VCaP (cell line): Measurements from ENCODE around the gene ELAVL3.
"Not testable (repeated sequence)": the region's sequence is repeated elsewhere in the genome, so short reads cannot be mapped to it uniquely, and the experiment has no call there.

ENCODE experiments used
- H3K27ac ChIP-seq: fragments of 450-650 bp; 2 replicates; pipeline ENCODE4 v1.5.1; 2017
- TF ChIP-seq, protein P1 (sequence below): fragments of 450-650 bp; conservative IDR thresholded peaks from 2 replicates; pipeline ENCODE4 v1.5.1; 2017; ENCODE audit warnings: mild to moderate bottlenecking, moderate library complexity

ELAVL3 gene

DNA sequence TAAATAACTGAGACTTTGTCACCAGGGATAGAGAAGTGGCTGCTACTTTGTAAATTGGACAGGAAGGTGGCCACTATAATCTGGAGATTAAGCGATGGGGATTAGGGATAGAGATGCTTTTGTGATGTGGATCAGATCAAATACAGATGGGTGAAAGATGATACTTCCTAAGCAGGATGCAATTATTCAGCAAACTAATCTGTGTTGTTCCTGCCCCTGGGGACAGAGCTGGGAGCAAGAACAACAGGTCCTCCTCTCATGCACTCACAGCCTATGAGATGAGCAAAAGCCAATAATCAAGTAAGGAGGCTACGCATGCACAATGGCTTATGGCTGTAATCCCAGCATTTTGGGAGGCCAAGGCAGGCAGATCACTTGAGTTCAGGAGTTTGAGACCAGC, 66.3 kb downstream of the ELAVL3 start:
- TF ChIP-seq, protein P1, sequence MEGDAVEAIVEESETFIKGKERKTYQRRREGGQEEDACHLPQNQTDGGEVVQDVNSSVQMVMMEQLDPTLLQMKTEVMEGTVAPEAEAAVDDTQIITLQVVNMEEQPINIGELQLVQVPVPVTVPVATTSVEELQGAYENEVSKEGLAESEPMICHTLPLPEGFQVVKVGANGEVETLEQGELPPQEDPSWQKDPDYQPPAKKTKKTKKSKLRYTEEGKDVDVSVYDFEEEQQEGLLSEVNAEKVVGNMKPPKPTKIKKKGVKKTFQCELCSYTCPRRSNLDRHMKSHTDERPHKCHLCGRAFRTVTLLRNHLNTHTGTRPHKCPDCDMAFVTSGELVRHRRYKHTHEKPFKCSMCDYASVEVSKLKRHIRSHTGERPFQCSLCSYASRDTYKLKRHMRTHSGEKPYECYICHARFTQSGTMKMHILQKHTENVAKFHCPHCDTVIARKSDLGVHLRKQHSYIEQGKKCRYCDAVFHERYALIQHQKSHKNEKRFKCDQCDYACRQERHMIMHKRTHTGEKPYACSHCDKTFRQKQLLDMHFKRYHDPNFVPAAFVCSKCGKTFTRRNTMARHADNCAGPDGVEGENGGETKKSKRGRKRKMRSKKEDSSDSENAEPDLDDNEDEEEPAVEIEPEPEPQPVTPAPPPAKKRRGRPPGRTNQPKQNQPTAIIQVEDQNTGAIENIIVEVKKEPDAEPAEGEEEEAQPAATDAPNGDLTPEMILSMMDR = no peak
- no peak overlapping the region for H3K27ac ChIP-seq

DNA sequence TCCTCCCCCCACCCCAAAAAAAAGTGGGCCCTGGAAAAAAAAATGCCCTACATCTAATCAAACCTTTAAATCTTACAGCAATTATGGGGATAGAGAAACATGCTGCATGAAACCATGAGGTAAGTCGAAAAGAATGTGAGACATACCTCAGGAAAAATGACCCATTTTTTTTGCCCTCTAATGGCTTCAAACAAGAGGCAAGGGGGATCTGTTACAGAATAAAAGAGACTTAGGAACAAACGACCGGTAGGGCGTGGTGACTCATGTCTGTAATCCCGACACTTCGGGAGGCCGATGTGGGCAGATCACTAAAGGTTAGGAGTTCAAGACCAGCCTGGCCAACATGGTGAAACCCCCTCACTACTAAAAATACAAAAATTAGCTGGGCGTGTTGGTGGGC, 70.2 kb downstream of the ELAVL3 start:
- TF ChIP-seq, protein P1 = no peak
- no peak overlapping the region for H3K27ac ChIP-seq

DNA sequence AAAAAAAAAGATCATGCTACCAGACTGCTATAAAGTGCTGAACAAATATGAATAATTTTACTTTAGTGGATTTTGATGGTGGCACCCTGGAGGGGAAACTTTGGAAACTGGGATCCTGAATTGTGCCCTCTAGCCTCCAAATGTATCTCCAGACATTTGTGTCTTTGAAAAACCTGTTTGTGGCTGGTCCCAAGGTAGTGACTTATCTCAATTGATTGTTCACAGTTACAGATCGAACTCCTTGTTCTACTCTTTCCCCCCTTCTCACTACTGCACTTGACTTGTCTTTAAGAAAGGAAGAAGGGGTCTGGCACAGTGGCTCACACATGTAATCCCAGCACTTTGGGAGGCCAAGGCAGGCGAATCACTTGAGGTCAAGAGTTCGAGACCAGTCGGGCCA, 72.3 kb downstream of the ELAVL3 start:
- TF ChIP-seq, protein P1 = no peak
- no peak overlapping the region for H3K27ac ChIP-seq

DNA sequence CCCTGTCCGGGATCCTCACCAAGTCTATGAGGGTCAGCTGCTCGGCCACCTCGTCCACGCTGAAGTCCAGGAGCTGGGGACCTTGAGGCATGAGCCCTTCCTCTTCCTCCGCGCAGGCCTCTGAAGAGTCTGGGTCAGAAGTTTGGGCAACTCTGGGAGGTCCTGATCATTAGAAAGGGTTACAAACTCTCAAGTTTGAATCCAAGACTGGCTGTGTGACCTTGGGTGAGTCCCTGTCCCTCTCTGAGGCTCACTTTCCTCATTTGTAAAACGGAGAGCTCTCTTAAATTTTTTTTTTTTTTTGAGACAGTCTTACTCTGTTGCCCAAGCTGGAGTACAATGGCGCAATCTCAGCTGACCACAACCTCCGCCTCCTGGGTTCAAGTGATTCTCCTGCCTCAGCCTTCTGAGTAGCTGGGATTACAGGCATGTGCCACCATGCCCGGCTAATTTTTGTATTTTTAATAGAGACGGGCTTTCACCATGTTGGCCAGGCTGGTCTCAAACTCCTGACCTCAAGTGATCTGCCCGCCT, 74.1 kb downstream of the ELAVL3 start:
- H3K27ac ChIP-seq = not testable (repeated sequence)

DNA sequence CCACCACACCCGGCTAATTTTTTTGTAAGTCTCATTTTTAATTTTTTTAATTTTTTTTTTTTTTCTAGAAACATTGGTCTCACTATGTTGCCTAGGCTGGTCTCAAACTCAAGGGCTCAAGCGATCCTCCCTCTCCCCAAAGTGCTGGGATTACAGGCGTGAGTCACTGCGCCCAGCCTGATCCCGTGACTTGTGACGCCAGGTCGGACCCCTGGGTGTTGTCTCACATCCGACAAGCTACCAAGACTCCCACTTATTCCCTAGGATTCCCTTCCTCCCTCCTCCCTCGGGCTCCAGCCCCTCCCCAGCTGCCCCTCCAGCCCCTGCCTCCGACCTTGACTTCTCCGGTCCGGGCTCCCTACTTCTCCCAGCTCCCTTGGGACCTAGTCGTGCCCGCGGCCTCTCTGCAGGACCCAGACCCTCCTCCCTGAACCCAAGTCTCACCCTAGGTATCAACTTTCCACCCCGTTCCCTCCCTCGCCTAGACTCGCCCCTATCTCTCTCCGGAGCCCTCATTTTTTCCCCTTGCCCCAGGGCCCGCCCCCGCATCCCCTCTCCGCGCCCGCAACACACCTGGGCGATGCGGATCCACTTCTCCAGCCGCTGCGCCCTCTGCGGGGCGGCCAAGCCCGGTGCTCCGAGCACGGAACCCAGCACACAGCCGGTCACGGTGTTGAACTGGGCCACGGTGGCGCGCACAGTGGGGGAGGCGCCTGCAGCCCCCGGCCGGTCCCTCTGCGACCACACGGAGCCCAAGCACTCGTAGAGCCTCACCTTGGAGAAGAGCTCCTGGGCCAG, 74.8 kb downstream of the ELAVL3 start:
- TF ChIP-seq, protein P1 = no peak
- H3K27ac ChIP-seq = no peak overlapping the region

DNA sequence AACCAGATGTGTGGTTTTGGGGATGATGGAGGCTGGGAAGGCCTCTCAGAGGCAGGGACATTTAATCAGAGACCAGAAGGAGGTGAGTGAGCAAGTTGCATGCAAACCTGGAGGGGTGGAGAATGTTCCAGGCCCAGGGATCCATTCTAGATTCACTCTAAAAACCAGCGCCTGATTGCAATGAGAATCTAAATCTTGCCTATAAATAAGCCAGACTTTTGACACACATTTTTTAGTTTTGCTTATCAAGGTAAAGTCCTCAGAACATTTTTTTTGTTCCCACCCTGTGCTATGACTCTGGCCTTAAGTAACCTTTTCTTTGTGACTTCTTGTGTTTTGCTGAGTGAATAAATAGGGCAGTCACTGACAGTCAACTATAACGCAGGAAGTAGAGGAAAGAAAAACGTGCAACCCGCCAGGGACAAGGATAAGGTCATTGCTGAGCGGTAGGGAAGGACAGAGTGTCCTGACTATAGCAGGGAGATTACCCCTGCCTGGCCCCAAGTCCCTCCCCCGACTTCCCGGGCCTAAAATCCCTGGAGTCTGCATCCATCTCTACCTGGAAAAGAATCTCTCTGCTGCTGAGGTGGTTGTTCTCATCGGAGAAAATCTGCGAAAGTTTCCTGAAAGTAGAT, 76.1 kb downstream of the ELAVL3 start:
- no peak overlapping the region for H3K27ac ChIP-seq

DNA sequence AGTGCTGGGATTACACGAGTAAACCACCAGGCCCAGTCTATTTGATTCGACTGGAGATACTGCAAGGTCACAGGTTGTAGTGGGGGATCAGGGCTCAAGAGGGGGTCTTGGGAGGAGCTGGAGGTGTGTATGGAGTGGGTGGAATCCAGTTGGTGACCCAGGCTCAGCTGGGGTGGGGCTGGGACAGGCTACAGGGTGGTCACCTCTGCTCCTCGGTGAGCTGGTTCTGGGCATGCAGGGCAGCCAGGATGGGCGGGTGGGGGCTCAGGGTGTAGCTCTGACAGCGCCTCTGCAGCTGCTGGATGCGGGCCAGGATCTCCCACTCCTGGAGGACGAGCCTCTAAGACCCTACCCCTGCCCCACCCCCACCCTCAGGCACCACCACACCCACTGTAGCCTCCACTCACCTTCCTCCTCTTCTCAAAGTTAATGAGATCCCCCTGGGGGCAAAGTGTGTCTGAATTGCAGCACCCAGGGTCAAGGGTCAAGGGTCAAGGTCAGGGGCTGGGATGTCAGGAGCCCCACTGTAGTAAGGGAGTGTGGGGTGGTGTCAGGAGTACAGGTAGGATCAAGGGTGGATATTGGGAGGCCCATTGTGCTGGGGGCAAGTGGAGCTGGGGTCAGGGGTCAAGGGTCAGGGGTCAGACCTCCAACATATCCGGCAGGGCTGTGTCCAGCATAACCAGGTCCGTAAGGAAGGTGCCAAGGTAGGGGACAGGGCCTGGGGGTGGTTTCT, 78.9 kb downstream of the ELAVL3 start:
- H3K27ac ChIP-seq = no peak overlapping the region

More for the DNA sequence above, 76.1 kb downstream of the ELAVL3 start:
- TF ChIP-seq, protein P1 = no peak

More for the DNA sequence above, 78.9 kb downstream of the ELAVL3 start:
- TF ChIP-seq, protein P1 = no peak
